Stimulated activated CD4-positive, alpha-beta T cell treated with anti-CD3 and anti-CD28 coated beads, TNF-alpha, amount 100 ng/mL, for 1 hour (primary cell): ENCODE results near the gene GPR50.

ENCODE experiments used
- DNase-seq, 3 donors: peaks; one replicate each; pipeline ENCODE4 v3.0.0-alpha.2; 2020; ENCODE audit warnings: low read depth in 3 of 3, low spot score in 1 of 3

The GPR50 gene

DNA sequence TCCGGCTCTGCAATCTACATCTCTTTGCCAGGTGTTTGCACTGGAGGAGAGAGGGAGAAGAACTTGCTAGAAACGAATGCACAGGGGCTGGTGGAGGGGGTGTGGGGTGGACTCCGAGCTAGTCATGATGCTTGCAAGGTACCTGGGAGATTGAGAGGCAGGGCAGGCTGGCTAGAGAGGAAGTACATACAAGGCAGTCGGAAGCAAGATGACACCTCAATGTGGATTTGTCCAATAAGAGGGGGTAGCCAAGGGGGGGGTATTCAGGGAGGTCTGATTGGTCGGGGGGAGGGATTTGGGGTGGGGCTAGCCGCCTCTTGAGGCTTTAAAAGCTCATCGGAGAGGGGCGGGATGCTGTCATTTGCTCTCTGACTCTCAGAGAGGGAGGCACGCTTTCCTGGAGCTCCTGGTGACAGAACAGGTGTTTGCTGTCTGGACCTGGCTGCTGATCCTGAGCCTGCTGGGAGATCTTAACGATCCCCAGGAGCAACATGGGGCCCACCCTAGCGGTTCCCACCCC lies at the start of gene GPR50:
GPR50 (plus strand) TSS at position 354 of the 520 bp plus-strand sequence; CDS start at position 492, 138 bp downstream.
- no peak for DNase-seq

DNA sequence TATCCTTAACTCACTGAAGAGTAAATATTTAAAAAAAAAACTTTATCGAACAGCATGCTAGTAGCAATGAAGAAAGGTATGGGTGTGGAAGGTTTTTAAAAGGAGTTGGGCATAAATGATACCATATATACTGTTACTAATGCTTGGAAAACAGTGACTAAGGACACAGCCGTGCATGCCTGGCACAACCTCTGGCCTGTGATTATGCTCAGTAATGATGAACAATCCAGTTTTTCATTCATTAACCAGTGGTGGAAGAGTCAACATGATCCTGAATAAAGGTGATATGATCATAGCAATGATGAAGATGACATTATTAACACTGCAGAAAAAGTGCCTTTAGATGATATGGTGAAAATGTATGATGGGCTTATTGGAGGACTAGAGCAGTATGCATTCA lies 43.9 kb upstream of the GPR50 start:
- DNase-seq, result no peak

DNA sequence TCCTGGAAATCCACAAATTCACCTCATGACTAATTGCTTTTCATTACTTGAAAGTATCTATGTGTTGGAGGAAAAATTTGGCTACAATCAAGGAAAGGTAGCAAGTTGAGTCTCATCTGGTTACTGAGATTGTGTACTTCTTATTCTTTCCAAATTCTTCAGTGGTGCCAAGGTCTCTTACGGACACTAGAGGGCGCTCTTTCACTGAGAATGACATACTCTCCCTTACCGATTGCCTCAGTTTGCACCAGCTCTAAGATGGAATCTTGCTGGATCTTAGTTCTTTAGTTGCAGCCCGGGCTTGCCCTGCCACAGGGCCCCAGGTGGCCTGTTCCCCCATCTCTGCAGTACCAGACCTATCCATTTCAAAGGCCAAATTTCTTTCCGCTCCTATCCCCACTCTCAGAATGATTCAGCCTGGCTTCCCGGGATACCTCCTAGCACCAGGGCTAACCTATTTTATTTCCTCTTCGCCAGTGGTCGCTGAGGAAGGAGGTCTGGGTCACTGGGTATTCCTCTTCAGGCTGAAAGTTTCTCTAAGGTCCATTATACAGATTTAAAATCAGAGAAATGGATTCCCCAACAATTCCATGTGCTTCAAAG lies 24.6 kb upstream of the GPR50 start:
- DNase-seq, result no peak

GRCh38 chrX:151153086-151153485 lies 23.3 kb upstream of the GPR50 start:
- DNase-seq, result no peak

DNA sequence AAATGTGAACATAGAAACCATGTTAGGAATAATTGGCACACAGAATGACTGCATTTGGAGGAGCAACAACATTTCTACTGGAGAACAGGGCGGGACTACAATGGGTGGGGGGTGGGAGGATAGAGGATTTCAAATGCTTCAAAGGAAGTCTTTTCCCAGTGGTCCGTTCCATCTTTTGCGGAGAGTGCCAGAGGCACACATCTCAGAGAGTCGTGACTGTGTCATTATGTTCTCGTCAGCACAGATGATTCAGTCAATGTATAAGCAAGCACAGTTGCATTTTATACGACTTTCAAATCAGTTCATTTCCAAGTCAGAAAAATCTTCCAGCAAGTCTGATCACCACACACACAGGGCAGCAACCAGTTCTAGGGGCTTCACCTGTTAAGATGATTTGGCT lies 22.7 kb upstream of the GPR50 start:
- no peak for DNase-seq

DNA sequence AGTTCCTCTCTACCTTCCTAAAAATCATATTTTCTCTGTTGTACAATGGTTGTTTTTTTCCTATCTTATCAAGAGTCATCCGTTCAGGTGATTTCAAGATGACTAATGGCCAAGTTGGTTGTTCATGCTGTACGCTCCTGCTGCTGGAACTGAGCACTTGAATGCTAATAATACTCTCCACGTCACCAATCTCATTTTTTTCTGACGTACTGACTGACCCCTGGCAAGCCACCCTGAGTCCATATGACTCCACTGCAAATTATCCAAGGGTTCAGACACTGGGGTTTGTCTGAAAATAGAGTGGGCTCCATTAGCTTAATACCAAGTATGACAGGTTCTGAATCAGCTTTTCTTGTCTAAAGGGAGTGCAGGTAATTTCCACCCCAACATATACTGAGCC lies 21.1 kb upstream of the GPR50 start:
- no peak for DNase-seq

DNA sequence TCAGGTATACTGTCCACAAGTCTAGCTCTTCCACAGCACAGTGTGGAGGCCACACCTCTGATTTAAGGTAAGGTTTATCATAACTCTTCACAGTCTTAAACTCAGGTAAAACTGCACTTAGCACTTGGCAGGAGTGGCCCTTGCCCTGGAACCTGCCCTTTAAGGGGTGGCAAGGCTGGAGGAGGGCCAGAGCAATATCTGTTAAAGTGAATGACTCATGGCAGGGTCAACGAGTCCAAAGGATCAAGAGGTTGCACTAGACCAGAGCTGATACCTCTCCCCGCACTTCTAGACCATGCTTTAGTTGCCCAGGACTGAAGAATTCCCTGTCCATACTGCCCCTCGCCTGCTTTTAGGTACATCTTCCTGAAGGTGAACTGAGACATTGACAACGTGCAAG lies 14.7 kb upstream of the GPR50 start:
- DNase-seq, result no peak

DNA sequence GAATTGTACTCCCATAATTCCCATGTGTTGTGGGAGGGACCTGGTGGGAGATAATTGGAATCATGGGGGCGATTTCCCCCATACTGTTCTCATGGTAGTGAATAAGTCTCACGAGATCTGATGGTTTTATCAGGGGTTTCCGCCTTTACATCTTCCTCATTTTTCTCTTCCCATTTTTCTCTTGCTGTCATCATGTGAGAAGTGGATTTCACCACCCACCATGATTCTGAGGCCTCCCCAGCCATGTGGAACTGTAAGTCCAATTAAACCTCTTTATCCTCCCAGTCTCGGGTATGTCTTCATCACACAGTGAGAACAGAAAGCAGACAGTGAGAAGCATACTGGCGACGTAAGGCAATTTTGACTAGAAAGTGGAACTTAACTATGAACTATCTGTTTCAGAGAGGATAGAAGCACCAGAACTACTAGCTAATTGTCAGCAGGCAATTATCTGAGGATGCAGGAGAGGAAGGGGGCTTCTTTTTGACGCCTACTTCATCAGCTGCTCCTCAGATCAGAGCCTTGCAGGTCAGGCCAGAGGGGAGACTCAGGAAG lies 8.5 kb upstream of the GPR50 start:
- DNase-seq, result no peak

GRCh38 chrX:151169783-151170182 lies 6.6 kb upstream of the GPR50 start:
- DNase-seq, result no peak

GRCh38 chrX:151174581-151175282 lies 1.7 kb upstream of the GPR50 start:
- DNase-seq, result no peak

DNA sequence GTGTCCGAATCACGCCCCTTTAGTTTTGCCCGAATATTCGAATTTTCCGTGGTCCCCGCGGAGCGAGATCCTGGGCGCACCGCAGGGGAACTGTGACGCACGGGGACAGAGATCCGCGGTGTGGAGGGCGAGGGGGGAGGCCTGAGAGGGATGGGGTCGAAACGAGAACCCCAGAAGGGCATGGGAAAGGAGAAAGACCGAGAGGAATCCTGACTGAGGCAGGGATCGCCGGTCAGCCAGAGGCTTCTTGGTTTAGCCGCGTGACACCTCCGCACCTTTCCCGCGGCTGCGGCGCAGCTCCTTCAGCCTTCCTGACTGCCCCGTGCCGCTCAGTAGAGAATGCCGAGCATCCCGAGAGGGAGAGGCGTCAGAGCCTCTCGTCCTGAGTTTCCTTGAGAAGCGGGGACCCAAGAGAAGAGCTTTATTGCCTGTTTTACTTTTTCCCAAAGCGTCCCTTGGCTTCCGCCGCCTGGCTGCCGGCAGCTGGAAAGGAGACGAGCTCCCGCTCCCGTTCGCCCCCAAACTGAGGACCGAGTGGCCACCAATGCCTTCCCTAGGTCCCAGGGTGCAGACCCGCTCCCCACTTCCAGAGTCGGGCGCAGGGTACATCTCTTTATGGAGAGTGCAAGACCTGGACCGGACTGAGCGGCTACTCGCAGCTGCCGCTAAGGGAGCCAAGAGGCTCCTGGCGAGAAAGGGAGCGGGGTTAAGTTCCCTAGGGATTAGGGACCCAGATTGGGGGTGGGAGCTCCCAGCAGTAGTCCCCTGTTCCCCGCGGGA lies 911 bp upstream of the GPR50 start:
- DNase-seq, result no peak

DNA sequence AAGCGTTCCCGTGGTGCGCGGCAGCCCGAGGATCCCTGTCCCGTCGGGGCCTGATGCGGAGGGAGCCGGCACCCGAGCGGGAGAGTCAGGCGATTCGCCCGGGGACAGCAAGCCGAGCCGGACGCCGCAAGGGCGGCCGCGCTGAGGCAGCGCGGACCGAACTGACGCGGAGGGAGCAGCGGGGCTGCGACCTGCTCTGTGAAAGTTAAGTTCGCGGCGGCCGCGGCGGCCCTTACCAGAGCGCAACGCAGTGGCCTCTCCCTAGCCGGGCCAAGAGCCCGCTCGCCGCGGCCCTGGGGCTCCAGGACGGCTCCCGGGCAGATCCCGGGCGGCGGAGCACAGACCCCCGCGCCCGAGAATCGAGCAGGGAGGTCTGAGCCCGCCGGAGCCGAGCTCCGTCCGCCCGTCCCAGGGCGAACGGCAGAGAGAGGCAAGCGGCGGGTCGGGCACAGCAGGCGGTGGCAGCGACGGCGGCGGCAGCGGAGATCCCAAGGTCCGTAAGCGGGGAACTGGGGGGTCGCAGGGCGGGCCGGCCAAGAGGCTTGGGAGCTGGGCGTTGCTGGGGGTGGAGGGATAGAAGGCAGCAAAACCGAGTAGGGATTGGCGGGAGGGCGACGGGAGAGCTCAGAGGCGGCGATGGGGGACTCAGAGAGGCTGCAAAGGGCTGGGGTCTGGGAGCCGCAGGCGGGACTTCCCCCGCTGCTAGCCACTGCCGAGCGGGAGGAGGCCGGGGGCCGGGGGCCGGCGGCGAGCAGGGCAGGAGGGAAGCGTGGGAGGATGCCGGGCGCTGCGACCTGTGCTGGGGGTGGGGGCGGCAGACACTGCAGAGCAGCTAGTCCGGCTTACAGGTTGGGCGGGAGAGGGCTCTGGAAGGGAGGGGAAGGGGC lies 1.0 kb downstream of the GPR50 start:
- DNase-seq, result no peak

DNA sequence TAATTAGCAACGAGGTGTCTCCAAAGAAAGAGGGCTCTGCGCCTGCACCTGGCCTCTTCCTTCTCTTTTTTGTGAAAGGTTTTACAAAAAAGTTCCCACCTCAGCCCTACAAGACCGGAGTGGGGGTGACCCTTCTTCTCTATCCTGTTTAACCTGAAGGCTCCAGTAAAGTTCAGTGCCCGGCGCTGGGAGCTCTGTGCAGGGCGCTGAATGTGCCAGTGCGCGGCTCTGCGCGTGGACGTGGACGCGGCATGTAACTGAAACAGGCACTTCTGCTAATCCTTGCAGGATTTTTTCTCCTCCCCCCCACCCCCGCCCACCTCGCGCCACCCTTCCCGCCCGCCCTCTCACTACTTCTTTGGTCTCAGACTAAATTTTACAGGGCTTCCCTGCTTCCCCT lies 2.4 kb downstream of the GPR50 start:
- DNase-seq, result no peak

DNA sequence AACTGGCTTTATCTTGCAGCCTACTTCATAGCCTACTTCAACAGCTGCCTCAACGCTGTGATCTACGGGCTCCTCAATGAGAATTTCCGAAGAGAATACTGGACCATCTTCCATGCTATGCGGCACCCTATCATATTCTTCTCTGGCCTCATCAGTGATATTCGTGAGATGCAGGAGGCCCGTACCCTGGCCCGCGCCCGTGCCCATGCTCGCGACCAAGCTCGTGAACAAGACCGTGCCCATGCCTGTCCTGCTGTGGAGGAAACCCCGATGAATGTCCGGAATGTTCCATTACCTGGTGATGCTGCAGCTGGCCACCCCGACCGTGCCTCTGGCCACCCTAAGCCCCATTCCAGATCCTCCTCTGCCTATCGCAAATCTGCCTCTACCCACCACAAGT lies 4.0 kb downstream of the GPR50 start:
- DNase-seq, result no peak

GRCh38 chrX:151181088-151181487 lies 4.7 kb downstream of the GPR50 start:
- no peak for DNase-seq

GRCh38 chrX:151183233-151183753 lies 6.9 kb downstream of the GPR50 start:
- DNase-seq, result no peak

- DNase-seq, result no peak
These were observed 7.7 kb downstream of the GPR50 start for GRCh38 chrX:151183912-151184565.

DNA sequence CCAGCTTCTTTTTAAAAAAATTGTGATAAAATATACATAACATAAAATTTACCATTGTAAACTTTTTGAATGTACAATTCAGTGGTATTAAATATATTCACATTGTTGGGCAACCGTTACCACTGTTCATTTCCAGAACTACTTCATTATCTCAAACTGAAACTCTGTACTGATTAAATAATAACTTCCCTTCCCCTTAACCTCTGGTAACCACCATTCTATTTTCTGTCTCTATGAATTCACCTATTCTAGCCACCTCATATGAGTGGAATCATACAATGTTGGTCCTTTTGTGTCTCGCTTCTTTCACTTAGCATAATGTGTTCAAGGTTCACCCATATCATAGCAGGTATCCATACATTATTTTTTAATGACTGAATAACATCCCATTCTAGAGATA lies 8.3 kb downstream of the GPR50 start:
- no peak for DNase-seq

- no peak for DNase-seq
These were observed 30.5 kb downstream of the GPR50 start for GRCh38 chrX:151206871-151207270.

GRCh38 chrX:151225843-151226242 lies 49.5 kb downstream of the GPR50 start:
- no peak for DNase-seq
